Endothelial cell of umbilical vein (primary cell): ENCODE results near the gene SLC35A3. TPM values are rescaled to one million over a fixed set of nuclear protein-coding genes. Genes with fewer than 3 reads are reported as not detected.
"Not testable (repeated sequence)": the region's sequence is repeated elsewhere in the genome, so short reads cannot be mapped to it uniquely, and the experiment has no call there.

ENCODE experiments used
- BruUV-seq: library from RNA; stranded (reverse); fragments of 400-500 nt; replicated peaks from 2 replicates; lab custom pipeline; 2021; lab: Mats Ljungman, UMichigan
- CTCF ChIA-PET: fragments of 300-600, 350-600 bp; sonication (Branson Sonifier 250); formaldehyde crosslinking; loops from one replicate; lab custom pipeline; 2021; ENCODE audit warnings: antibody characterized with exemption, inconsistent platforms; lab: Charles Lee
- POLR2A ChIA-PET: fragments of 300-600, 350-600 bp; sonication (Branson Sonifier 250); formaldehyde crosslinking; loops from one replicate; lab custom pipeline; 2021; ENCODE audit warnings: antibody characterized with exemption, inconsistent platforms; lab: Charles Lee
- DNase-seq: peaks from one replicate; pipeline ENCODE4 v3.0.0-alpha.2; 2011; ENCODE audit warnings: low read depth, low spot score
- FAIRE-seq: peaks from 2 replicates; lab custom pipeline; 2011; peaks lifted over from hg19 to GRCh38; lab: Jason Lieb, UNC
- H2AFZ ChIP-seq: 2 replicates; pipeline ENCODE4 v1.6.0; 2012; ENCODE audit warnings: low read depth, low read length, control low read depth, inconsistent platforms
- H3K27ac ChIP-seq: 2 replicates; pipeline ENCODE4 v1.5.1; 2011; ENCODE audit warnings: low read depth, mild to moderate bottlenecking, control low read depth, low read length, moderate library complexity; ENCODE audit not compliant: insufficient read depth
- H3K27me3 ChIP-seq, 2 experiments: 2 replicates each; pipeline versions ENCODE4 v1.6.0 to v1.6.1; 2011; ENCODE audit warnings: low read length in 2 of 2, mixed read lengths in 1 of 2; ENCODE audit not compliant: control insufficient read depth in 2 of 2, insufficient read depth in 2 of 2
- H3K36me3 ChIP-seq, 2 experiments: 2 replicates in 1 of 2; 3 replicates in 1 of 2; pipeline ENCODE4 v1.5.1; 2011; ENCODE audit warnings: low read length in 2 of 2, mild to moderate bottlenecking in 1 of 2, moderate library complexity in 1 of 2; ENCODE audit not compliant: control insufficient read depth in 2 of 2, insufficient read depth in 2 of 2; ENCODE audit errors: extremely low read depth in 1 of 2
- H3K4me1 ChIP-seq: 3 replicates; pipeline ENCODE4 v1.5.1; 2011; ENCODE audit warnings: mild to moderate bottlenecking, low read length; ENCODE audit not compliant: control insufficient read depth, insufficient read depth; ENCODE audit errors: extremely low read depth
- H3K4me2 ChIP-seq: 2 replicates; pipeline ENCODE4 v1.6.1; 2011; ENCODE audit warnings: low read length, control low read depth, mixed read lengths; ENCODE audit not compliant: insufficient read depth
- H3K4me3 ChIP-seq, 3 experiments: fragments of 200-600 bp in 1 of 3; sonication (generic), shearing (Covaris generic) in 1 of 3; replicated peaks in 1 of 3; 2 replicates each; pipeline ENCODE4 v1.5.1; 2011 to 2016; ENCODE audit warnings: control low read depth in 3 of 3, low read length in 3 of 3, mild to moderate bottlenecking in 2 of 3, inconsistent platforms in 1 of 3, low read depth in 1 of 3, moderate library complexity in 1 of 3; ENCODE audit not compliant: insufficient read depth in 1 of 3
- H3K79me2 ChIP-seq: 2 replicates; pipeline ENCODE4 v1.6.0; 2012; ENCODE audit warnings: low read length, inconsistent platforms; ENCODE audit not compliant: control insufficient read depth, insufficient read depth
- H3K9ac ChIP-seq: replicated peaks from 2 replicates; pipeline ENCODE3; 2011; ENCODE audit warnings: low read length, control low read depth; ENCODE audit not compliant: insufficient read depth; ENCODE audit errors: extremely low read depth
- H3K9me1 ChIP-seq: replicated peaks from 3 replicates; pipeline ENCODE4 v1.6.0; 2011; ENCODE audit warnings: mild to moderate bottlenecking, low read length; ENCODE audit not compliant: control insufficient read depth, insufficient read depth; ENCODE audit errors: extremely low read depth
- H3K9me3 ChIP-seq: replicated peaks from 2 replicates; pipeline ENCODE4 v1.5.1; 2012; ENCODE audit warnings: low read length, inconsistent platforms; ENCODE audit not compliant: control insufficient read depth, insufficient read depth
- H4K20me1 ChIP-seq: replicated peaks from 2 replicates; pipeline ENCODE3; 2011; ENCODE audit warnings: mild to moderate bottlenecking, low read length; ENCODE audit not compliant: control insufficient read depth, insufficient read depth; ENCODE audit errors: extremely low read depth
- EZH2 ChIP-seq: IDR thresholded peaks from 2 replicates; pipeline ENCODE4 v1.6.1; 2012; ENCODE audit warnings: borderline replicate concordance, low read depth, mild to moderate bottlenecking, moderate library complexity, low read length, inconsistent platforms; ENCODE audit not compliant: severe bottlenecking
- FOS ChIP-seq: IDR thresholded peaks from 2 replicates; pipeline ENCODE4 v1.6.1; 2011; ENCODE audit warnings: mild to moderate bottlenecking, low read length, moderate library complexity, borderline replicate concordance; ENCODE audit not compliant: insufficient read depth
- GATA2 ChIP-seq: IDR thresholded peaks from 2 replicates; pipeline ENCODE4 v1.7.0; 2011; ENCODE audit warnings: low read depth, mild to moderate bottlenecking, moderate library complexity, mixed read lengths, low read length; ENCODE audit not compliant: insufficient read length, insufficient read depth
- JUN ChIP-seq: IDR thresholded peaks from 2 replicates; pipeline ENCODE4 v1.6.1; 2011; ENCODE audit warnings: borderline replicate concordance, low read depth; ENCODE audit not compliant: insufficient read length, insufficient read depth
- MYC ChIP-seq: IDR thresholded peaks from one replicate; pipeline ENCODE4 v1.6.1; 2011; ENCODE audit warnings: mild to moderate bottlenecking, low read depth, low read length
- POLR2A ChIP-seq: IDR thresholded peaks from 2 replicates; pipeline ENCODE4 v1.6.1; 2012; ENCODE audit warnings: low read depth, mild to moderate bottlenecking, control low read depth, low read length
- POLR2AphosphoS5 ChIP-seq: IDR thresholded peaks from 2 replicates; pipeline ENCODE4 v1.6.1; 2012; ENCODE audit warnings: low read depth, mild to moderate bottlenecking, control low read depth, low read length, moderate library complexity; ENCODE audit not compliant: insufficient read depth
- dilution Hi-C: fragments of 300-500 bp; cut with MboI; formaldehyde crosslinking; loops from one replicate; pipeline ENCODE4 v1.15.0; 2019; ENCODE audit warnings: low sequenced_read_pairs; ENCODE audit not compliant: extremely low pct_ligation_motif_present
- intact Hi-C: fragments of 100-400 bp; cut with micrococcal nuclease; formaldehyde crosslinking; loops from one replicate; pipeline ENCODE4 v1.10.0; 2022
- polyA plus RNA-seq, 4 experiments: library from polyadenylated mRNA; depleted of rRNA in 3 of 4; stranded (reverse) in 3 of 4; unstranded in 1 of 4; fragments of >200 nt; gene quantifications; 2 replicates each; pipeline versions ENCODE4 v1.2.1 to v1.2.3, GENCODE V29; 2011 to 2012; ENCODE audit warnings: missing spikeins in 1 of 4
- total RNA-seq: library from RNA; stranded (reverse); gene quantifications from 2 replicates; pipeline ENCODE4 v1.2.3, GENCODE V29; 2021
- TF ChIP-seq, protein P1 (sequence below): IDR thresholded peaks from 2 replicates; pipeline ENCODE4 v1.6.1; 2011; ENCODE audit not compliant: insufficient read depth, insufficient read length
- TF ChIP-seq, protein P2 (sequence below), 2 donors: IDR thresholded peaks; 1 replicate in 1 of 2; 2 replicates in 1 of 2; pipeline ENCODE4 v1.5.1; 2011; ENCODE audit warnings: low read length in 2 of 2, mild to moderate bottlenecking in 2 of 2, moderate library complexity in 2 of 2, control low read depth in 1 of 2, inconsistent platforms in 1 of 2, low read depth in 1 of 2; ENCODE audit not compliant: insufficient read depth in 1 of 2; ENCODE audit errors: extremely low read depth in 1 of 2

The SLC35A3 gene
- total and polyA plus RNA-seq, 2 donors (not counting 3 experiments of a cell fraction or from before 2014, with no cell fraction given), result 3.6 to 19.0 TPM

DNA sequence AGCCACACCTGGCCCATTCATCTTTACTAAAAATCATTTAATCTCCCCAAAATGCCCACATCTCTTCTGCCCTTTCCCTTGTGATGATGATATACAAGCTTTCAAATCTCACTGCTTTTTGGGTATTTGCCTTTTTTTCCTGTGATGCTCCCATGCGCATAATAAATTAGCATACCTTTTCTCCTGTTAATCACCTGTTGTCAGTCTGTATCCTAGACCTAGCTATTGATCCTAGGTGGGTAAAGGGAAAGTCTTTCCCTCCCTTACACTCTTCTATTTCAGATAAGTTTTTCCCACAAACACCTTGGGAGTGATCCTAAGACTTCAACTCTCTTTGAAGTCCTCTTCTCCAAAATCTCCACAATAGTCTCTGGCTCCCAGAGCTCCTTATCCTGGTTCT, 12.0 kb upstream of the SLC35A3 start:
- Histone ChIP-seq H3K9me1 (no peaks in the 10 kb centered on the region), H3K27ac (no peak overlapping the region), H3K4me1 (peaks cover 11% of the 10 kb centered on the region), H3K9ac (no peak overlapping the region), H3K4me2 (no peak overlapping the region), H3K27me3 (no peaks in the 10 kb centered on the region), H3K9me3 (no peaks in the 10 kb centered on the region), H4K20me1 (no peaks in the 10 kb centered on the region), H2AFZ (no peak overlapping the region), H3K36me3 (no peaks in the 10 kb centered on the region), H3K79me2 (no peaks in the 10 kb centered on the region), H3K4me3 (no peak overlapping the region)
- TF ChIP-seq, protein P1, sequence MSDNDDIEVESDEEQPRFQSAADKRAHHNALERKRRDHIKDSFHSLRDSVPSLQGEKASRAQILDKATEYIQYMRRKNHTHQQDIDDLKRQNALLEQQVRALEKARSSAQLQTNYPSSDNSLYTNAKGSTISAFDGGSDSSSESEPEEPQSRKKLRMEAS, result no peak
- TF ChIP-seq, protein P2, sequence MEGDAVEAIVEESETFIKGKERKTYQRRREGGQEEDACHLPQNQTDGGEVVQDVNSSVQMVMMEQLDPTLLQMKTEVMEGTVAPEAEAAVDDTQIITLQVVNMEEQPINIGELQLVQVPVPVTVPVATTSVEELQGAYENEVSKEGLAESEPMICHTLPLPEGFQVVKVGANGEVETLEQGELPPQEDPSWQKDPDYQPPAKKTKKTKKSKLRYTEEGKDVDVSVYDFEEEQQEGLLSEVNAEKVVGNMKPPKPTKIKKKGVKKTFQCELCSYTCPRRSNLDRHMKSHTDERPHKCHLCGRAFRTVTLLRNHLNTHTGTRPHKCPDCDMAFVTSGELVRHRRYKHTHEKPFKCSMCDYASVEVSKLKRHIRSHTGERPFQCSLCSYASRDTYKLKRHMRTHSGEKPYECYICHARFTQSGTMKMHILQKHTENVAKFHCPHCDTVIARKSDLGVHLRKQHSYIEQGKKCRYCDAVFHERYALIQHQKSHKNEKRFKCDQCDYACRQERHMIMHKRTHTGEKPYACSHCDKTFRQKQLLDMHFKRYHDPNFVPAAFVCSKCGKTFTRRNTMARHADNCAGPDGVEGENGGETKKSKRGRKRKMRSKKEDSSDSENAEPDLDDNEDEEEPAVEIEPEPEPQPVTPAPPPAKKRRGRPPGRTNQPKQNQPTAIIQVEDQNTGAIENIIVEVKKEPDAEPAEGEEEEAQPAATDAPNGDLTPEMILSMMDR (IDR thresholded peaks at IDR 0.05; ENCODE audit: extremely low read depth in 1 of 2, insufficient read depth in 1 of 2, low read depth in 1 of 2, low read length in 2 of 2), result no peak
- TF ChIP-seq JUN, result no peak
- no peak for TF ChIP-seq MYC
- no peak for TF ChIP-seq POLR2AphosphoS5
- no peak for TF ChIP-seq POLR2A
- no peak for TF ChIP-seq GATA2
- no peak for TF ChIP-seq EZH2
- no peak for TF ChIP-seq FOS
- dilution Hi-C loops, result no loop called here
- ChIA-PET CTCF (interaction anchor here (1.3 to 1.5 kb wide), 2 partner anchors 20 to 23 kb away, joined by 3 to 7 read pairs; no protein-coding TSS in a partner anchor), POLR2A (no interaction called here)
- intact Hi-C loops, result loop anchor here (2.0 kb wide), 1 partner anchor 149 kb away; no protein-coding TSS in a partner anchor
- FAIRE-seq, result no peak
- no TSS peak for BruUV-seq
- DNase-seq, result no peak

DNA sequence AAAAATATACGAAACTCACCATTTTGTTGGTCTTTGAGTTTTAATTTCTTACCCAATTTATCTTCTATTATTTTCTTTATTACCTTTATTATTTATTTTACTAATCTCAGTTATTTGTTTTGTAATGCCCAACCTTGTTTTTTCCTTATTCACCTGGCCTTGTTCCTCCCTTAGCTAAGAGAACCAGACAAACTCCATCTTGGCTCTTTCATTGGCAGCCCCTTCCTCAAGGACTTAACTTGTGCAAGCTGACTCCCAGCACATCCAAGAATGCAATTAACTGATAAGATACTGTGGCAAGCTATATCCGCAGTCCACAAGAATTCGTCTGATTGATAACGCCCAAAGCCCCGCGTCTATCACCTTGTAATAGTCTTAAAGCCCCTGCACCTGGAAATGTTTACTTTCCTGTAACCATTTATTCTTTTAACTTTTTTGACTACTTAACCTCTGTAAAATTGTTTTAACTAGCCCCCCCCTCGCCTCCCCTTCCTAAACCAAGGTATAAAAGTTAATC, 10.5 kb upstream of the SLC35A3 start:
- FAIRE-seq, H3K27me3 ChIP-seq, H3K27ac ChIP-seq, H3K4me2 ChIP-seq, BruUV-seq, dilution Hi-C loops, H3K9me3 ChIP-seq, H3K36me3 ChIP-seq, DNase-seq, H3K4me3 ChIP-seq, H2AFZ ChIP-seq, H4K20me1 ChIP-seq, POLR2A ChIA-PET, intact Hi-C loops, H3K9me1 ChIP-seq, H3K79me2 ChIP-seq, H3K9ac ChIP-seq: not testable (repeated sequence)
- CTCF ChIA-PET, result interaction anchor here (0.7 to 1.0 kb wide), 2 partner anchors 13 to 456 kb away, joined by 3 to 4 read pairs; no protein-coding TSS in a partner anchor
- peaks cover 22% of the 10 kb centered on the region for H3K4me1 ChIP-seq
